GM23338 (cell line): Measurements from ENCODE around the gene UNC5A. TPM values are rescaled to one million over a fixed set of nuclear protein-coding genes. Genes with fewer than 3 reads are reported as not detected.

Experiments used
- ATAC-seq: fragments of 200-7000 bp; cut with Tn5 transposase; 3 replicates; pipeline ENCODE4 v1.9.1; 2020
- DNase-seq: peaks from one replicate; pipeline ENCODE4 v3.0.0-alpha.2; 2015; ENCODE audit warnings: low spot score
- H2AFZ ChIP-seq: fragments of 200-600 bp; sonication (generic); 2 replicates; pipeline ENCODE4 v1.8.0; 2016; ENCODE audit warnings: antibody characterized with exemption, mild to moderate bottlenecking, moderate library complexity
- H3F3A ChIP-seq: fragments of 200-600 bp; sonication (generic); replicated peaks from 2 replicates; pipeline ENCODE4 v1.8.0; 2017; ENCODE audit warnings: antibody characterized with exemption, mixed run types, low read depth
- H3K27ac ChIP-seq: fragments of 200-600 bp; sonication (generic); 2 replicates; pipeline ENCODE4 v1.6.1; 2016; ENCODE audit warnings: low read depth
- H3K27me3 ChIP-seq: fragments of 200-600 bp; sonication (generic); 2 replicates; pipeline ENCODE4 v1.8.0; 2016; ENCODE audit warnings: mild to moderate bottlenecking, mixed run types, moderate library complexity; ENCODE audit not compliant: insufficient read depth
- H3K36me3 ChIP-seq: fragments of 200-600 bp; sonication (generic); 2 replicates; pipeline ENCODE4 v1.8.0; 2016; ENCODE audit warnings: mild to moderate bottlenecking; ENCODE audit not compliant: insufficient read depth
- H3K4me1 ChIP-seq: fragments of 200-600 bp; sonication (generic); 2 replicates; pipeline ENCODE4 v1.8.0; 2016; ENCODE audit warnings: mild to moderate bottlenecking, moderate library complexity; ENCODE audit not compliant: insufficient read depth
- H3K4me2 ChIP-seq: fragments of 200-600 bp; sonication (generic); 2 replicates; pipeline ENCODE4 v1.7.1; 2017; ENCODE audit warnings: mixed run types
- H3K4me3 ChIP-seq: fragments of 200-600 bp; sonication (generic); 2 replicates; pipeline ENCODE4 v1.6.1; 2016; ENCODE audit warnings: mixed run types
- H3K79me2 ChIP-seq: fragments of 200-600 bp; sonication (generic); replicated peaks from 2 replicates; pipeline ENCODE4 v1.8.0; 2017; ENCODE audit warnings: mild to moderate bottlenecking; ENCODE audit not compliant: insufficient read depth
- H3K9me2 ChIP-seq: fragments of 200-600 bp; sonication (generic); 2 replicates; pipeline ENCODE4 v1.8.0; 2017; ENCODE audit not compliant: insufficient read depth
- H4K20me1 ChIP-seq: fragments of 200-600 bp; sonication (generic); replicated peaks from 2 replicates; pipeline ENCODE4 v1.8.0; 2017; ENCODE audit warnings: mild to moderate bottlenecking; ENCODE audit not compliant: insufficient read depth
- H3K27ac Mint-ChIP-seq: 2 replicates; pipeline ENCODE4 v1.8.0; 2020; ENCODE audit warnings: inconsistent platforms, mild to moderate bottlenecking, moderate library complexity, mixed read lengths
- H3K27me3 Mint-ChIP-seq: 3 replicates; pipeline ENCODE4 v1.8.0; 2022; ENCODE audit warnings: low read depth, mild to moderate bottlenecking, moderate library complexity, mixed read lengths, inconsistent platforms; ENCODE audit not compliant: insufficient read depth, poor library complexity
- H3K36me3 Mint-ChIP-seq: 3 replicates; pipeline ENCODE4 v1.8.0; 2021; ENCODE audit warnings: low read depth, mild to moderate bottlenecking, inconsistent platforms, moderate library complexity, mixed read lengths
- H3K4me1 Mint-ChIP-seq: 3 replicates; pipeline ENCODE4 v1.8.0; 2020; ENCODE audit warnings: mild to moderate bottlenecking, inconsistent platforms, mixed read lengths
- H3K4me3 Mint-ChIP-seq: 3 replicates; pipeline ENCODE4 v1.8.0; 2021; ENCODE audit warnings: moderate library complexity, mild to moderate bottlenecking, inconsistent platforms, mixed read lengths
- H3K9me3 Mint-ChIP-seq: 3 replicates; pipeline ENCODE4 v1.8.0; 2020; ENCODE audit warnings: moderate library complexity, mild to moderate bottlenecking, inconsistent platforms, mixed read lengths
- CREB1 ChIP-seq: fragments of 250-450 bp; sonication (Bioruptor Pico); IDR thresholded peaks from 2 replicates; pipeline ENCODE4 v1.5.0; 2020; ENCODE audit warnings: low read depth, mild to moderate bottlenecking, moderate library complexity
- CTCF ChIP-seq, 2 experiments: fragments of 200-600 bp in 1 of 2; sonication (generic) in 1 of 2; conservative IDR thresholded peaks; 2 replicates each; pipeline versions ENCODE4 v1.5.1 to v1.6.1; 2016 to 2017; ENCODE audit warnings: antibody characterized with exemption in 2 of 2, low read depth in 2 of 2, mild to moderate bottlenecking in 2 of 2, moderate library complexity in 1 of 2
- ETS1 ChIP-seq: IDR thresholded peaks from 2 replicates; pipeline ENCODE4 v1.6.1; 2016; ENCODE audit warnings: antibody characterized with exemption
- EZH2 ChIP-seq: fragments of 200-600 bp; sonication (generic); IDR thresholded peaks from one replicate; pipeline ENCODE4 v1.8.0; 2017; ENCODE audit warnings: antibody characterized with exemption, mild to moderate bottlenecking, low read depth; ENCODE audit not compliant: unreplicated experiment
- EZH2phosphoT487 ChIP-seq: fragments of 200-600 bp; sonication (generic); IDR thresholded peaks from one replicate; pipeline ENCODE4 v1.8.1; 2018; ENCODE audit warnings: antibody characterized with exemption; ENCODE audit not compliant: unreplicated experiment
- JUNB ChIP-seq: IDR thresholded peaks from one replicate; pipeline ENCODE4 v1.6.1; 2016; ENCODE audit warnings: antibody characterized with exemption; ENCODE audit not compliant: unreplicated experiment
- NANOG ChIP-seq: IDR thresholded peaks from 2 replicates; pipeline ENCODE4 v1.6.1; 2016; ENCODE audit warnings: antibody characterized with exemption, borderline replicate concordance
- POLR2AphosphoS5 ChIP-seq: IDR thresholded peaks from 2 replicates; pipeline ENCODE4 v1.6.1; 2016; ENCODE audit warnings: antibody characterized with exemption, low read depth
- REST ChIP-seq: IDR thresholded peaks from one replicate; pipeline ENCODE4 v1.6.1; 2018; ENCODE audit warnings: antibody characterized with exemption; ENCODE audit not compliant: unreplicated experiment
- STAT1 ChIP-seq: IDR thresholded peaks from one replicate; pipeline ENCODE4 v1.6.1; 2016; ENCODE audit warnings: antibody characterized with exemption; ENCODE audit not compliant: unreplicated experiment
- ZNF114 ChIP-seq: fragments of 250-450 bp; sonication (Bioruptor Pico); IDR thresholded peaks from 2 replicates; pipeline ENCODE4 v1.5.0; 2020; ENCODE audit warnings: mild to moderate bottlenecking, moderate library complexity
- ZNF331 ChIP-seq: fragments of 250-450 bp; sonication (Bioruptor Pico); IDR thresholded peaks from 2 replicates; pipeline ENCODE4 v1.5.0; 2020; ENCODE audit warnings: low read depth, mild to moderate bottlenecking, moderate library complexity
- ZNF462 ChIP-seq: fragments of 250-450 bp; sonication (Bioruptor Pico); IDR thresholded peaks from 2 replicates; pipeline ENCODE4 v1.5.0; 2020; ENCODE audit warnings: mild to moderate bottlenecking, moderate library complexity
- polyA plus RNA-seq: library from polyadenylated mRNA; unstranded; fragments of >200 nt; fragmentation: Nextera tagmentation; extraction: Ambion mirVana; gene quantifications from 2 replicates; pipeline ENCODE4 v1.2.1, GENCODE V29; 2016
- total RNA-seq: library from RNA; depleted of rRNA; stranded (reverse); fragments of >200 nt; shearing (Covaris generic); gene quantifications from 2 replicates; pipeline ENCODE4 v1.2.3, GENCODE V29; 2014

UNC5A gene
- total and polyA plus RNA-seq, 2 experiments from 2014 or later, result 0.92 to 3.9 TPM

GRCh38 chr5:176922817-176923216 is 112.5 kb downstream of the UNC5A start:
- Mint-ChIP-seq H3K4me3 (no peak overlapping the region), H3K27ac (no peak overlapping the region)
- no peaks in the 10 kb centered on the region for H3K36me3 ChIP-seq

More at GRCh38 chr5:176922817-176923216, 112.5 kb downstream of the UNC5A start:
- H3K4me3 ChIP-seq, result no peak overlapping the region
- H3K36me3 Mint-ChIP-seq, result no peaks in the 10 kb centered on the region
- 0 out of 3 replicates have a peak, but pooled peaks cover 3% of the 10 kb centered on the region for H3K4me1 Mint-ChIP-seq
- H3K27ac ChIP-seq, result no peak overlapping the region
- 0 out of 2 replicates have a peak, but pooled peaks cover 2% of the 10 kb centered on the region for H3K79me2 ChIP-seq
- H4K20me1 ChIP-seq, result peaks cover 6% of the 10 kb centered on the region; the same call in 1 of the 2 replicates
- no peaks in the 10 kb centered on the region; the same call in 1 of the 2 replicates for H3K9me2 ChIP-seq
- no peaks in the 10 kb centered on the region for H3K27me3 Mint-ChIP-seq
- ATAC-seq, result no peak
- H3K9me3 Mint-ChIP-seq, result no peaks in the 10 kb centered on the region; the same call in 2 of the 3 replicates
- no peak overlapping the region for H2AFZ ChIP-seq
- DNase-seq, result no peak
- H3K4me1 ChIP-seq, result no peaks in the 10 kb centered on the region
- H3F3A ChIP-seq, result no peaks in the 10 kb centered on the region
- no peaks in the 10 kb centered on the region for H3K27me3 ChIP-seq
- H3K4me2 ChIP-seq, result no peak overlapping the region
- TF ChIP-seq ZNF331 (CRISPR knock-in tag) (no peak), JUNB (no peak), EZH2 (no peak), CREB1 (CRISPR knock-in tag) (no peak), EZH2phosphoT487 (no peak), ETS1 (no peak), REST (no peak), ZNF462 (CRISPR knock-in tag) (no peak), STAT1 (no peak), NANOG (no peak), ZNF114 (CRISPR knock-in tag) (no peak), CTCF (conservative IDR thresholded peaks at IDR 0.05; ENCODE audit: low read depth in 2 of 2) (no peak), POLR2AphosphoS5 (no peak)
